Activated CD4-positive, alpha-beta T cell treated with anti-CD3 and anti-CD28 coated beads for 48 hours (primary cell): ENCODE results near the gene CFAP69.
"Not testable (repeated sequence)": the region's sequence is repeated elsewhere in the genome, so short reads cannot be mapped to it uniquely, and the experiment has no call there.

Experiments
- DNase-seq: peaks from one replicate; pipeline ENCODE4 v3.0.0-alpha.2; 2020

The CFAP69 gene

GRCh38 chr7:90236721-90237289 is 8.2 kb upstream of the CFAP69 start:
- DNase-seq: no peak

GRCh38 chr7:90238022-90238421 is 7.0 kb upstream of the CFAP69 start:
- DNase-seq: no peak

DNA sequence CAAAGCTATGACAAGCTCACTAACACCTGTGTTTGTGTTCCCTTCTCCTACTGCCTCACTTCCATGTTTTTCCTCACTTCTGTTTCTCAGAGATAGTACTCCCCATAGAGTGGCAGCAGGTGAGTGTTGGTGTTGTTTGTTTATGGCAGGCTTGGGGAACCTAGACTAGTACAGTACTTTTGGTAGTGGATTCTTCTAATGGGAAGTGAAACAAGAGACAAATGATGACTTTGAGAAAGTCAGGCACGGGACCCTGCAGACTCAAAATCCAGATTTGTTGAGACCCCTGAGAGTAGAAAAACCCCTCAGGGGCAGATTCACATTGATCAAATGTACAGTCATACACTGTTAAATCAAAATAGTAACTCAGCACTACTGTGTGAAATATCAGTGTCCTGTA is 6.4 kb upstream of the CFAP69 start:
- no peak for DNase-seq

GRCh38 chr7:90239050-90239449 is 5.9 kb upstream of the CFAP69 start:
- DNase-seq: no peak

DNA sequence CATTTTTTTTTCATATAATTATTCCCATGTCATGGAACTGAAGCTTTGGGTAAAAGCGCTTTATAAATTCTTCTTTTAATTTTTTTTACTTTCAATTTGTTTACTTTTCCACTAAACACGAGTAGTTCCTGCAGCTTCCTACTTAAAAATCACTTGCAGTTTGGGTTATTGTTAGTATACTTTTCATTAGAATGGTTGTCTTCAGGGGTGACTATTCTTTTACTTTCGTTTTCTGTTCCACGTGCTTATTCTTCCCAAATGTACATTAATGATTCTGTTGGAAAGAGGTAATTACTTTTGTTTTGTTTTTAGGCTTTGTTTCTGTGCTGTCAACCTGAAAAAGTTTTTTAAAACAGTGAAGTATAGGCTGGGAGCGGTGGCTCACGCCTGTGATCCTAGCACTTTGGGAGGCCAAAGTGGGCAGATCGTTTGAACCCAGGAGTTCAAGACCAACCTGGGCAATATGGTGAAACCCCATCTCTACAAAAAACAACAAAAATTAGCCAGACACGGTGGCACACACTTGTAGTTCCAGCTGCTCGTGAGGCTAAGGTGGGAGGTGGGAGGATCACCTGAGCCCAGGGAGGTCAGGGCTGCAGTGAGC is 5.2 kb upstream of the CFAP69 start:
- DNase-seq: no peak

DNA sequence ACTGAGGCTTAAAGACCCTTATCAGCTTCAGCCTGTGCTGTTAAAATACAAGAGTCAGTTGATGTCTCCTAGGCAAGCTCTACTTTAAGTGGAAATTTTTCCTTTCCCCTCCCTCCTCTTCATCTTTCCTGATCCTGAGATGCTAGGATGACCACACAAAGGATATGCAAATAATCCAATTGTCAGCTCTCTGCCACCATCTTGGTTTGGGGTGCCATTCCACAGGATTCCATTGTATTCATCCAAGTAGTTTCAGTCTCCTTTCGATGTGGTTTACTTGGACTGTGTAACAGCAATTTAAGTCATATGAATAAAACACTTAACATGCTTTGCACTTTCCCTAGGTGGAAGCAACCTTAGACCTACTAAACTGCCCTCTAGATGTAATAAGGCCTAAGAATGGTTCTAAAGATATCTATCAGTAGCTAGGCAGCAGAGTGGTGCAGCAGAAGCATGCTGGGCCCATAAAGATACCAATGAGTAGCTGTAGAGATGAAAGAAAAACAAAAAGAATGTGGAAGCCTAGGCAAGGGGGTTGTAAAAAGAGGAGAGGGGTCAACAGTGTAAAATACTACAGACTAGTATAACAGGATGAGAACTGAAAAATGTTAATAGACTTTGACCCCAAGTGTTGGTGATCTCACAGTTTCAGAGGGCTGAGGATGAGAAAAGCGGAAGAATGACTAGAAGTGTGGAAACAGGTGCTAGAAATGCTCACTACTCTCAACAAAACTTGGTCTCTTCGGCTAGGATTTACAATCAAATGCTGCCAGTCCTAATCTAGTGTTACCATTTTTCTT is 2.4 kb upstream of the CFAP69 start:
- DNase-seq: no peak

- DNase-seq: no peak
These were observed 1.4 kb upstream of the CFAP69 start for GRCh38 chr7:90243556-90243955.

GRCh38 chr7:90244565-90244908 is 437 bp upstream of the CFAP69 start:
- DNase-seq: no peak

DNA sequence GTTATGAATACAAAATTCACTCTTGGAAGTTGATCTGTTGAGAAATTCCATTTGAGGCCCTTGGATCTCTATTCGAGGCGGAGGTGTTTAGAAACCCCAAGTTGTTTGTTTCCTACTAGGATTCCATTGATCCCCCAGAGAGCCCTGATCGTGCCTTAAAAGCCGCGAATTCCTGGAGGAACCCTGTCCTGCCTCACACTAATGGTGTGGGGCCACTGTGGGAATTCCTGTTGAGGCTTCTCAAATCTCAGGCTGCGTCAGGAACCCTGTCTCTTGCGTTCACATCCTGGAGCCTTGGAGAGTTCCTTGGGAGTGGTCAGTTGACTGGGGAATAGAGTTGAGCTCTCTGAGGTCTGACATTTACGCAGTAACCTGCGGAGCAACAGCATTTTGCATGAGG is 1.2 kb downstream of the CFAP69 start:
- no peak for DNase-seq

GRCh38 chr7:90248706-90249105 is 3.7 kb downstream of the CFAP69 start:
- no peak for DNase-seq

- no peak for DNase-seq
These were observed 5.8 kb downstream of the CFAP69 start for GRCh38 chr7:90250601-90251303.

DNA sequence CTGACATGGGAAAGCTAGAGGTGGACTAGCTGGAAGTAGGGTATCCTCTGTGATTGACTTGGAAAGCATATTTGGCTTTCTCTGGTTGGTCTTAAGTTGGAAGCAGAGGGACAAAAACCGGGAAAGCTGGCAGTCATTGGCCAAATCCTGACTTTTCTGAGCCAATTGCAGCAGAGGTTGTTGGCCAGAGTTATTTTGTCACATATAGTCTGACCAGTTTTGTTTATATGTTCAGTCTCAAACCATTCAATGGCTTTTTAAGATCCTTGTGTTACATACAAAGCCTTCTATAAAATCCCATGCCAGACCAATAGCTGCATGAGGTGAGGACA is 6.3 kb downstream of the CFAP69 start:
- no peak for DNase-seq

DNA sequence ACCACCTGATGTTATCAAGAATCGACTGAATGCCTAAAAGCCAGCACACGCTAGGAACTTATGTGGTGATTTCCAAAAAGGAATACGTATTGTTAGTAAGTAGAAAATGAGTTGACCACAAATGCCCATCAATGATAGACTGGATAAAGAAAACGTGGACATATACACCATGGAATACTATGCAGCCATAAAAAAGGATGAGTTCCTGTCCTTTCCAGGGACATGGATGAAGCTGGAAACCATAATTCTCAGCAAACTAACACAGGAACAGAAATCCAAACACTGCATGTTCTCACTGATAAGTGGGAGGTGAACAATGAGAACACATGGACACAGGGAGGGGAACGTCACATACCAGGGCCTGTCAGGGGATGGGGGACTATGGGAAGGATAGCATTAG is 11.0 kb downstream of the CFAP69 start:
- DNase-seq: not testable (repeated sequence)

DNA sequence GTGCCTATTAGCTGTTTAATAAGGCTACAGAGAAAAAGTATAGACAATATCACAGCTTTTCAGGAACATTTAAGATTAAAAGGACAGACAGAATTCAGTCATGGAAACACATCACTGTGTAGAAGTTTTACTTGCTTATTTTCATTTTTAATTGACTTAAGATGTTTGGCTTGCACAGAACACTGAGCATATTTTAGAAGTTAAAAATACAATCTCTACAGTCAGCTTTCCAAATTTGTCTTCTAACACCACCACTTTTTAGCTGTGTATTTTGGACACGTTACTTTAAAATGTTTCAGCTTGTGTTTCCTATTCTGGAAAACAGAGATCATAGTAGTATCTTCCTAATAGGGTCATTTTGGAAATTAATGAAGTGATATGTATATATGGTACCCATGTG is 11.8 kb downstream of the CFAP69 start:
- no peak for DNase-seq

DNA sequence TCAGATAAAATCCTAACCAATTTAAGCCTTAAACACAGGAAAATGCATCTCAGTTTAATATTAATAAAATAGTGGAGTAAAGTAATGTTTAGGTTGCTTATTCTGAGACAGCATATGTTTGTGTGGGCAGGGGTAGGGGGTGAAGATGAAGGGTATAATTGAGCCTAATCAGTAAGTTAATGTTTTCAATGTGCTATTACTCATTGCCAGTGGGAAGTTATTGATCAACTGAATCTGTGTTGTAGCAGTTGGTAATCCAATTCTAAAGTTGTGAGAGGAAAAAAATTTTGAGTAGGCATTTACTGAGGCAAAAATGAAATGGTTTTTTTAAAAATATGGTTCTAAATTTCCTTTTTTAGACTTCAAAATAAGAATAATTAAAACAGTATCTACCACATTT is 16.5 kb downstream of the CFAP69 start:
- DNase-seq: no peak

DNA sequence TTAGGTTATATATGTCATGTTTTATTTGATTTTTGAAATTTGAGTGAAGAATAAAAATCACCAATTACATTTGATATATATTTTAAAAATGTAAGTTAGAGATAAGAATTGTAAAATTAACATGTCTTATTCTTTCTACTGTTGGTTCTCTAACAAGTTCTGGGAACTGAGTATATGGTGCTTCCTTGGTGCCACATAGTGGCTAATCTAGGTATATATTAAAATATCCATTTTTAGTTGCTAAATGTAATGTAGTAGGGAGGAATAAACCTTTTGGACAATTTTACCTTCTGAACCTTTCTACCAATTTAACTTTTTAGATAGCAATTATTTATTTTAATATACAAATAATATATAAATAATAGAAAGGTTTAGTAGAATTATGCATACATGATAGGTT is 17.5 kb downstream of the CFAP69 start:
- DNase-seq: no peak

DNA sequence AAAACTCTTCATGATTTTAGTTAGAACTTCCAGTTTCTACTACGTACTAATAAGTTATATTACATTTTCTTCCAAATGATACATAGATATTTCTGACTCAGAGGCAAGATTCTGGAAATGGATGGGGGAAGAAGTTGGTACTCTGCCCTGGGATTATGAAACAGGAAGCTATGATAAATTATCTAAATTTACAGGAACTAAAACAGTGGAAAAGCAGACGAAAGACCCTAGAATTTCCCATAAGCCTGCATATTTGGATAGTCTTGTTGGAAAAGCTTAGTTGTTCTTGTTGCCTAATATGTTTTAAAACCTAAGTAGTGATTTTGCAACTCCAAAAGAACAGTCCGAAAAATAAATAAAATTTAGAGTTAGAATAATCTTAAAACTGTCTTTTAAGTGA is 21.8 kb downstream of the CFAP69 start:
- no peak for DNase-seq

GRCh38 chr7:90267263-90267858 is 22.4 kb downstream of the CFAP69 start:
- DNase-seq: no peak

DNA sequence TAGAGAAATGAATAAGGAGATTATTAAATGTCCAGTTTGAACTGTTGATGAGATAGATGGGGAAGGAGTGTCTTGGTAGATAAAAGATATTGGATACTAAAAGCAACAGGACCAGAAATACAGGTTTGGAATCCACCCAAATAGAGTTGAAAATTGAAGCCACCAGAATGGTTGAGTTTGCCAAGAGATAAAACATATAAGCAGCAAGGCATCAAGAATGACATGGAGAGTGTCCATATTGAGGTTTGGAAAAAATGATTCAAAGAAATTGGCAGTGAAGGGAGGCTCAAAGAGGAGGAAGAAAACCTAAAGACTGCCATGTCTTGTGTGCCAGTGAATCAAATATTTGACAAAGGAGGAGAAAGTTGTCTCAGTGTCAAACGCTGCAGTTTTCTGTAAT is 24.2 kb downstream of the CFAP69 start:
- DNase-seq: no peak

- DNase-seq: no peak
These were observed 25.6 kb downstream of the CFAP69 start for GRCh38 chr7:90270431-90271178.

- DNase-seq: no peak
These were observed 26.8 kb downstream of the CFAP69 start for GRCh38 chr7:90271753-90272152.

DNA sequence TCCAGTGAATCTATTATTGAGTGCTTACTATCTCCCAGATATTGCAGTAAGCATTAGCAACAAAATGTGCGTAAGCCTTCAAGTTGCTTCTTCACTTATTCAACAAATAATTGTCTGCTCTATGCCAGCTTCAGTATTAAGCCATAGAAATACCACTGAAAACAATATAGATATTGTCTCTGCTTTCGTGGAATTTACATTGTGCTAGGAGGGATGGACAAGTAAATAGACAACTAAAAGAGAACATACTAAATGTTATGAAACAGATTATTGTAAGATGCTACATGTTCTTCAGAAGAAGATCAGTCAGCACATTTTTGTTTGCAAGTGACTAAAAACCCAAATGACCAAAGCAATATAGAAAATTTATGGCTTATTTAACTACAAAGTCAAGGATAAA is 27.3 kb downstream of the CFAP69 start:
- no peak for DNase-seq

DNA sequence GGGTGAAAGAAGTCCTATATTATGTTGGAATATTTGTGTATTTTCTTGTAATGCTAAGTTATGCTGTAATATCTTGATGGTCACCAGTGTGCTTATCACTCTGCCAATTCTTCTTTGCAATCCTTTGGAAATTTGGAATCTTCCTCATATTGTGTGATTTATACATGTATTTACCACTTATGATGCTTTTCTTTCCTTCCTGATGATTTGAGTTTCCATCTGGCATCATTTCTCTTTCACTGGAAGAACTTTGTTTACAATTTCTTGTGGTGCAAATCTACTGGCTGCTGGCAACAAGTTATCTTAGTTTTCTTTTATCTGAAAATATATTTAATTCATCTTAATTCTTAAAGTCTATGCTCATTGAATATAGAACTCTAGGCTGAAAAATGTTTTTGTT is 29.2 kb downstream of the CFAP69 start:
- DNase-seq: no peak
